A673 (cell line): ENCODE results near the gene HOXA5. TPM values are rescaled to one million over a fixed set of nuclear protein-coding genes. Genes with fewer than 3 reads are reported as not detected.

Experiments
- BruUV-seq: library from RNA; stranded (reverse); fragments of 400-500 nt; replicated peaks from 2 replicates; lab custom pipeline; 2021; lab: Mats Ljungman, UMichigan
- CTCF ChIA-PET: fragments of 300-600 bp; sonication (Branson Sonifier 250); formaldehyde crosslinking; loops from one replicate; lab custom pipeline; 2022; ENCODE audit warnings: antibody characterized with exemption; lab: Charles Lee
- POLR2A ChIA-PET: fragments of 300-600 bp; sonication (Branson Sonifier 250); formaldehyde crosslinking; loops from one replicate; lab custom pipeline; 2022; ENCODE audit warnings: antibody characterized with exemption; ENCODE audit not compliant: low non-redundant PET; lab: Charles Lee
- DNase-seq: peaks from one replicate; pipeline ENCODE4 v3.0.0-alpha.2; 2015; ENCODE audit warnings: low spot score
- H3K27ac ChIP-seq: fragments of 200-600 bp; sonication (generic); 2 replicates; pipeline ENCODE4 v1.5.1; 2016; ENCODE audit warnings: mixed run types, low read depth, mild to moderate bottlenecking, mixed read lengths, antibody characterized with exemption, low read length; ENCODE audit not compliant: poor library complexity, severe bottlenecking
- H3K27me3 ChIP-seq: fragments of 200-600 bp; sonication (generic); replicated peaks from 2 replicates; pipeline ENCODE4 v1.6.1; 2017; ENCODE audit warnings: mixed run types, low read depth, mild to moderate bottlenecking, mixed read lengths, antibody characterized with exemption, low read length; ENCODE audit not compliant: insufficient read depth, poor library complexity
- H3K36me3 ChIP-seq: fragments of 200-600 bp; sonication (generic); 2 replicates; pipeline ENCODE4 v1.6.1; 2016; ENCODE audit warnings: mixed run types, mild to moderate bottlenecking, mixed read lengths, antibody characterized with exemption, low read length; ENCODE audit not compliant: insufficient read depth, poor library complexity, severe bottlenecking
- H3K4me1 ChIP-seq: fragments of 200-600 bp; sonication (generic); 2 replicates; pipeline ENCODE4 v1.6.1; 2017; ENCODE audit warnings: mixed run types, mild to moderate bottlenecking, mixed read lengths, antibody characterized with exemption, low read length; ENCODE audit not compliant: insufficient read depth, poor library complexity, severe bottlenecking
- H3K4me3 ChIP-seq: fragments of 200-600 bp; sonication (generic); 2 replicates; pipeline ENCODE4 v1.5.1; 2016; ENCODE audit warnings: low read depth, mixed run types, mild to moderate bottlenecking, mixed read lengths, low read length; ENCODE audit not compliant: poor library complexity, severe bottlenecking
- H3K9me3 ChIP-seq: fragments of 200-600 bp; sonication (generic); 2 replicates; pipeline ENCODE4 v1.6.1; 2016; ENCODE audit warnings: mixed run types, low read depth, mild to moderate bottlenecking, mixed read lengths, antibody characterized with exemption, low read length; ENCODE audit not compliant: poor library complexity, severe bottlenecking
- CTCF ChIP-seq: fragments of 300-800, 200-600 bp; sonication (generic); conservative IDR thresholded peaks from 2 replicates; pipeline ENCODE4 v1.5.1; 2017; ENCODE audit warnings: low read depth, mild to moderate bottlenecking, antibody characterized with exemption, low read length, moderate library complexity, mixed read lengths
- EZH2 ChIP-seq: fragments of 200-600 bp; sonication (generic); IDR thresholded peaks from 2 replicates; pipeline ENCODE4 v1.6.1; 2017; ENCODE audit warnings: borderline replicate concordance, low read depth, mild to moderate bottlenecking, mixed read lengths, antibody characterized with exemption, low read length; ENCODE audit not compliant: poor library complexity, severe bottlenecking
- intact Hi-C: fragments of 100-400 bp; cut with micrococcal nuclease; formaldehyde crosslinking; loops from one replicate; pipeline ENCODE4 v1.10.0; 2022; ENCODE audit not compliant: unreplicated experiment
- total RNA-seq: library from RNA; stranded (reverse); gene quantifications from 2 replicates; pipeline ENCODE4 v1.2.3, GENCODE V29; 2021

HOXA5 gene
- total RNA-seq, 1 experiment from 2014 or later, result not detected

GRCh38 chr7:27125986-27126394, 17.5 kb downstream of the HOXA5 start:
- intact Hi-C loops, result no loop called here
- Histone ChIP-seq H3K27me3 (peaks cover 100% of the 10 kb centered on the region), H3K9me3 (no peaks in the 10 kb centered on the region), H3K4me3 (no peak overlapping the region), H3K27ac (no peak overlapping the region), H3K36me3 (no peaks in the 10 kb centered on the region), H3K4me1 (no peaks in the 10 kb centered on the region)
- no peak for DNase-seq
- ChIA-PET POLR2A (interaction anchor here (0.7 kb wide), 1 partner anchor 31 kb away, joined by 3 read pairs; no protein-coding TSS in a partner anchor), CTCF (no interaction called here)
- no peak for TF ChIP-seq EZH2
- no peak for TF ChIP-seq CTCF
- no TSS peak for BruUV-seq

DNA sequence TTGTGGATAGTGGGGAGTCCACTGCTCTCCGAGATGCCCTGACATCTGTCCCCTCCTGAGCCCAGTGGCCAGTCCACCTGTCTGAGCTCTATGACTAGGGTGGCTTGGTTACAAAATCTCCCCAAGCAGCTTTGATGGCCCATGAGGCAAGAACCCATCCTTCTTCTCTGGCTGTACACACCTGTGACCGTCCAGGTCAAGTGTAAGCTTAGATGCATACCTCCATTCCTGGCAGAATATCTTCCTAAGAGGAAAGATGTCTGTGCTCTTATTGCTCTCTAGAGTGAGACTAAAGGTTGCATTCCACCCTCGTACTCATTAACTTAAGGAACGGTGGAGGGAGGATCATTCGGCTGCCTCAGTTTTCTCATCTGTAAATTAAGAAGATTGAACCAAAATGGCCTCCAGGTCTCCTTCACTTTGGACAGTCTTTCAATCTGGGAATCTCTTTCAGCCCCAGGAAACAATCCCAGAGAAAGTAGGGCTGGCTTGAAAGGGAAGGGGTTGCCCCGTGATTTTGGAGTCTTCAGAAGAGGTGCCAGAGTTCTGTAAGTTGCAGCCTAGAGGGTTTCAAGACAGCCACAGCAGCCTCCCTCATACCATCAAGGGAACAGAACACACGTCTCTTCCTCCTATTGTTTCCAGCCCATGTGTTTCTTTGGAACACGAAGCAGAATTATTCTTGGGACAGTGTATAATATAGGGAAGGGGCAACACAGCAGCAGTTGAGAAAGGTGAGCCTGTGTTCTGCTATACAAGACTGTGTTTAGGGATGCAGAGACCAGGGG, 18.4 kb downstream of the HOXA5 start:
- ChIA-PET CTCF (no interaction called here), POLR2A (no interaction called here)
- intact Hi-C loops, result no loop called here
- H3K4me3 ChIP-seq, result no peak overlapping the region
- TF ChIP-seq EZH2, result no peak
- no peak for TF ChIP-seq CTCF
- no peak for DNase-seq
- no TSS peak for BruUV-seq
- no peak overlapping the region for H3K27ac ChIP-seq
- H3K27me3 ChIP-seq, result peaks cover 100% of the 10 kb centered on the region
- no peaks in the 10 kb centered on the region for H3K4me1 ChIP-seq
- no peaks in the 10 kb centered on the region for H3K9me3 ChIP-seq
- no peaks in the 10 kb centered on the region for H3K36me3 ChIP-seq

DNA sequence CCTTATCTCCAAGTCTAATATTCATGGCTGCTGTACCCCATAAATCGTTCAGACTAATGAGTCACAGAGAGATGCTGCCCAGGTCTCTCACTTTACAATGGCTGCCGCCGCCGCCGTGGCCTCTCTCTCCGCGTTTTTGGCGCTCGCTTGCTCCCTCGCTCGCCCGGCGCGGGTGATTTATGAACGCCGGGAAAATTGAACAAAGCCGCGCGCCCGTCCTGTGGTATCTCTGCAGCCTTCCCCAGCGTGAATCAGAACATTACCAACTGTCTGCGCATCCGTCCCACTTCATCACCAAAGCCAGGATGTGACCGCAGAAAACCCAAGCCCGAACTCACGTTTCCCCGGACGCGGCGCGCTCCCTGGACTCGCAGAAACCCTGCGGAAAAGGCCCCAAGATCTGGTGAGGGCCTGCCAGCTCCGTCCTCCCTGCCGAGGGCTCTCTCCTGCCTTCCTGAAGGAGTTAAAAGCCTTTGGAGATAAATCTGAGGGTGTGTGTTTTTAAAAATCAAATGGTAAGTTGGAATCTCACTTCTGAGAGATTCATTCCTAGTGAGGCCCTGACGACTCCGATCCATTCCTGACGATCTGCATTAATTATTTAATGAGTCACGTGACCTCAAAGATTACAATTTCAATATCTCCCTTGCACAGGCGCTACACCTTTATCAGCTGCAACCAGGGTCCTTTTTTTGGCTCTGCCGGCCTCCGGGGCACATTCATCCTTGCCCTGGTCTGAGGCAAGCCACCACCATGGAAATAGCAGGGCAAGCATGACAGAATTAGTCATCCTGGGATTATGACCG, 19.2 kb downstream of the HOXA5 start:
- H3K4me3 ChIP-seq, result no peak overlapping the region
- intact Hi-C loops, result no loop called here
- H3K27me3 ChIP-seq, result peaks cover 100% of the 10 kb centered on the region
- ChIA-PET CTCF (no interaction called here), POLR2A (no interaction called here)
- no peaks in the 10 kb centered on the region for H3K36me3 ChIP-seq
- no peaks in the 10 kb centered on the region for H3K9me3 ChIP-seq
- no peak for DNase-seq
- no peaks in the 10 kb centered on the region for H3K4me1 ChIP-seq
- BruUV-seq, result no TSS peak
- H3K27ac ChIP-seq, result no peak overlapping the region
- TF ChIP-seq CTCF (no peak), EZH2 (peak; percentile 87)
